Stimulated activated CD4-positive, alpha-beta T cell treated with anti-CD3 and anti-CD28 coated beads, Interleukin-1b, Interleukin-23, amount 100 ng/mL, for 24 hours (primary cell): Measurements from ENCODE around the gene ZNF550.

ENCODE experiments used
- DNase-seq, 4 experiments: peaks; one replicate each; pipeline ENCODE4 v3.0.0-alpha.2; 2020; ENCODE audit warnings: low read depth in 4 of 4, low spot score in 1 of 4

The ZNF550 gene

DNA sequence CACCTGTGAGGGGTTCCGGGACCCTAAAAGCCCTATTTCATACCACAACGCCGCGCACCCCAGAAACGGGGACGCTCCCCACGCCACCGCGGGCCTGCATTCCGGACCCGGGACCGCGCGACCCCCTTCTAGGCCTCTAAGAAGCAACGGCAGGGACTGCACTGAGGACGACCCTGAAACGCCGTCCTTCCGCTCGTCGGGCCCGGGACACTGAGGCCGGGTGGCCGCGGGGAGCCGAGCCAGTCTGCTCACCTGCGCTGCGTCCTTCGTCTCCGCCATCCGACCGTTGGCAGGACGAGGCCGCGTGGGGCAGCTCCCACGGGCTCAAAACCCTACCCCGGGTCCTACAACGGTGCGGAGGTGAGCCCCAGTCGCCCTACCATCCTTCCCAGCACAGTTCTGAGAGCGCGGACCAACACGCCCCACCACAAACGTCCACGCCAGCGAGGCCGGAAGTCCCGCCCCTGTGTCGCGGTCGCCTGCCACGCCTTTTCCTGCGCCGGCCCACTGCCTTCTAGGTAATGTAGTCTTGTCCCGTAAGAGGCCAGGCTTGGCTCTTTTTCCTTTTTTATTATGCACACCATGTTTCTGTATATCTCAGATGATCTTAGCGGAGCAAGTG is at the start of gene ZNF550:
Gene ZNF550, minus strand, starts transcription at position 460 of the 622 bp plus-strand sequence. Its CDS starts 181 bp downstream, at position 279.
- DNase-seq: peak; percentile 56 to 84 (median 82)

DNA sequence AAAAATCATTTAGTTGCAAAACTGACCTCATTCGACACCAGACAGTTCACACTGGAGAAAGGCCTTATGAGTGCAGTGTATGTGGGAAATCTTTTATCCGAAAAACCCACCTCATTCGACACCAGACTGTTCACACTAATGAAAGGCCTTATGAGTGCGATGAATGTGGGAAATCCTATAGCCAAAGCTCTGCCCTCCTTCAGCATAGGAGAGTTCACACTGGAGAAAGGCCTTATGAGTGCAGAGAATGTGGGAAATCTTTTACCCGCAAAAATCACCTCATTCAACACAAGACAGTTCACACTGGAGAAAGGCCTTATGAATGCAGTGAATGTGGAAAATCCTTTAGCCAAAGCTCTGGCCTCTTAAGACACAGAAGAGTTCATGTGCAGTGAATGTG is 47.3 kb upstream of the ZNF550 start:
- no peak for DNase-seq

DNA sequence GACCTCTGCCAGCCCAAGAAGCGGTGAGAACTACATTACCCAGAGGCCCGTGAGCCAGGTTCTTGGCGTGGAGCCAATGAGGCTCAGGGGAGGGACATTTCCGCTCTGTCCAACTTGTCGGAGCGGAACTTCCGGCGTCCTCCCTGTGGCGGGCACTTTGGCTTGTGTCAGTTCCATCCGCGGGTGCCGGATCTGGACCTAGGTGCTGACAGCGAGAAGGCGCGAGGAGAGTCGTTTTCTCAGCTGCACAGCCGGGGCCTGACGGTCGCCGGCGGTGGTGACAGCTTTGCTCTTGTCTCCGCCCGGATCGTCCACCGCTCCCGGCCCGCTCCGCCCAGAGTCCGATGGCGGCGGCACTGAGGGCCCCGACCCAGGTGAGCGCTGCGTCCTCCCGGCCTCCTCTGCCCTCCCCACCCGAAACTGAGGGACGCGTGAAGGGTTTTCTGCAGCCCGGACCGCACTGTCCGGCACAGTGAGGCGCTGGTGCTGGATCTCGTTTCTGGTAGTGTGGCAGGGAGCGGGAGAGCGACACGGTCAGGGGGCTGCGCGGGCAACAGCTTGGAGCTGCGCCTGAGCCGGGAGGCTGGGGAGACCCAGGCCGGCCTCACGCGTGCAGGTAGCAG is 40.2 kb upstream of the ZNF550 start, which contains the start of gene ZNF530:
Gene ZNF530, plus strand, starts transcription at position 125 of the 623 bp plus-strand sequence. CDS start 4,461 bp downstream, outside the sequence.
- peak; percentile 81 to 86 (median 84) for DNase-seq

DNA sequence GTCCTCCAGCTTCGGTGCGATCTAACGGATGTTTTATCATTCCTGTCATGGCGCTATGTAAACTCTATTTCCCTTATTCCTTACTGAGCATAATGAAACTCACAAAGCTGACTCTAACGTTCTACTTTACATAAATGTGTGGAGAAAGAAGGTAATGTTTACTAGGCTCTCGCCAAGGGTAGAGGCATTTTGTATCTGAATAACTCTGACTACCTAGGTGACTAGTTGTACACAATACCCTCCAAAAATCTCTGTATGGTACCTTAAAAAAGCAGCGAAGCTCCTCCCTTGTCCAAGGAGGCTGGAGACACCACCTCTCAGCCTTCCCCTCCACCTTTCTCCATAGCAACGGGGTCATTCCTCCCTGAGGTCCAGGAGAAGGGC is 39.7 kb upstream of the ZNF550 start:
- no peak for DNase-seq

DNA sequence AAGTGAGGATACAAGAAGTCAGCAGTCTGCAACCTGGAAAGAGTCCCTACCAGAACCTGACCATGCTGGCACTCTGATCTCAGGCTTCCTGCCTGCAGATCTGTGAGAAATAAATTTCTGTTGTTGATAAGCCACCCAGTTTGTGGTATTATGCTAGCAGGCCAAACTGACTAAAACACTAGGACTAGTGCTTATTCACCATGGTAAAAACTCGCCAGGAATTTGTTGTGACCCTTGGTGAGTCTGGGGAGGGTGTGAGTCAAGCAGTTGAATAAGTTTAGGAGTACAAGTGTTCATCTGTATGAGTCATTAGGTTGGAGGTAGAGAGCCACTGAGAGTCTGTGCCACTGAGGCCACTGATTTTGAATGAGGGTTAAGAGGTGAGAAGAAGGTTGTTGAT is 27.9 kb upstream of the ZNF550 start:
- no peak for DNase-seq

DNA sequence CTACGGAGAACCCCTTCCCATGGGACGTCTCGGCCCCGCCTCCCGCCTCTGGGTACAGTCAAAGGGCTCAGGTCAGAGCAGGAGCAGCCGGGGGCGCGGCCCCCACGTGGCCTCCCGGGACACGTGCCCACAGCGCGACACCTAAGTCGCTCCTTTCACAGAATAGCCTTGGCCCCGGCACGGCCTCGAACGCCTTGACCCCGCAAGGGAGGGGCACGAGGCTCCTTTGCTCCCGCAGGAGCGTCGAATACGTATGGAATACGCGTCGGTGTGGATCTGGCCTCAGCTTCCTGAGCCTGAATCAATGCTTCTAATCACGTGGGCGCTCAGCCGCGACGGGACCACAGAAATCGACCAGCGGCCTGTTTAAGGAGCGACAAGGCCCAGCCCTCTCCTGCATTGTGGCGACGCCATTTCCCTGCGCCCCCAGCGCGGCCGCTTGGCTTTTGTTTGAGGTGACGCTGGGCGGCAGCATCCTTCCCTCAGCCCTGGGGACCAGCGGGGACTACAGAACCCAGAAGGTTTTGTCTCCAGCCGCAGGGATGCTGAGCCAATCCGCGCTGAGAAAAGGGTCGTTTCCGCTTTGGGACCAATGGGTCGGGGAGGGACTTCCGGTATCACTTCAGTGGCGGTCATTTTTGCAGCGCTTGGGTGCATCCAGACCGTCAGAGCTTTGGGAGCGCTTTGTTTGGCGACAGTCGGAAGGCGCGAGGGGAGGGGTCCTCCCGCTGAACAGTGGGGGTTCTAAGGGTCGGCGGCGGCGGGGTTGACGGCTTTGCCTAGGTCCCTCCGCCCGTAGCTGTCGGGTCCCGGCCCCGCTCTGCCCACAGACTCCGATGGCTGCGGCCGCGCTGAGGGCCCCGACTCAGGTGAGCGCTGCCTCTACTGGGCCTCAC is 24.1 kb upstream of the ZNF550 start, which contains the start of gene ZIK1:
Gene ZIK1, plus strand, starts transcription at position 625 of the 896 bp plus-strand sequence. Its CDS starts 212 bp downstream, at position 837.
- peak; percentile 59 to 77 (median 72) for DNase-seq

DNA sequence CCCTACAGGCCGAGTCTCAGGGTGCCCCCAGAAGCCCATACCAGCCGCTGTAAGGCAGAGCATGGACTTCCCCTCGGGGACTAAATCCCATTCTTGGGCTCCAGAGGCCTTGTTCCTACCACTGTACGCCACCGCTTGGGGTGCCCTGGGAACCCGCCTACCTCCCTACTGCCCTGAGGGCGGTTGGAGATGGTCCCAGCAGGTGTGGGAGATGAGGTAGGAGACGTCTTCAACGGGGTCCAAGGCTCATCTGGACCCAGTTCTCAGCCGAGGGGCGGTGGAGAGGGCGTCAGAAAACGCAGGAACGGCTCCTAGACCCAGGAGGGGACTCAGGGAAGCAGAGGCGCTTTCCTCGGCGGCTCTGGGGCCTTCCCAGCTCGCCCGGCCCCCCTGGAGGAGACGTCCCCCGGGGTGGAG is 23.4 kb upstream of the ZNF550 start:
- no peak for DNase-seq

DNA sequence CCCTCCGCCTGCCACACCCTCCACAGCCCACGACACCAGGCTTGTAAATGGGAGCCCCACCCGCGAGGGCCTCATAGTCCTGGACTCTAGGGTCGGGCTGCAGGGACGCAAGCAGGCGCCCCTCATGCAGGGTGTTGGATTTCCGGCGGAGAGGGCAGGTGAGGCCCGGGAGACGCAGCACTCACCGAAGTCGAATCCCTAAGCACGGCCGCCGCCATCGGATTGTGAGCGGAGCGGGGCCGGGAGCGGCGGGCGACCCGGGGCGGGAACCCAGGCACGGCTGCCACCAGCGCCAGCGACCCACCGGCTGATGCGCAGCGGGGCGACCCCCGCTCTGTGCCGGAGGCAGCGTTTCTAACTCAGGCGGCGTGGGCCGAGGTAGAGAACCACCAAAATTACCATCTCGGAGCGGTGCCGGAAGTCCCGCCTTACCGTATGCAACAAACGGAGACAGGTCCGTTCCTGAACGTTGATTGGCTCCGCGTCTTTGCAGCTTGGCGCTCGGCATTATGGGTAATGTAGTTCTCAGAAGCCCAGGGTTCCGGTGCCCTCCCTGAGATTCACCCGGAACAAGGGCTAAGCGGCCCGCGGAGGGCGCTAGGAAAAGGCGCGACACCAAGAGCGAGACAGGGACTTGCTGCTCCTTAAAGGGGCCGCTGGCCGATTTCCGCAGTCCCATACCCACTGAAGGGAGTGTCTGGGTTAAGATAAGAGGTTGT is 19.0 kb upstream of the ZNF550 start, which contains the start of gene ZNF416:
Gene ZNF416, minus strand, starts transcription at position 425 of the 719 bp plus-strand sequence. Its CDS starts 207 bp downstream, at position 218.
- peak; percentile 76 to 92 (median 88) for DNase-seq

DNA sequence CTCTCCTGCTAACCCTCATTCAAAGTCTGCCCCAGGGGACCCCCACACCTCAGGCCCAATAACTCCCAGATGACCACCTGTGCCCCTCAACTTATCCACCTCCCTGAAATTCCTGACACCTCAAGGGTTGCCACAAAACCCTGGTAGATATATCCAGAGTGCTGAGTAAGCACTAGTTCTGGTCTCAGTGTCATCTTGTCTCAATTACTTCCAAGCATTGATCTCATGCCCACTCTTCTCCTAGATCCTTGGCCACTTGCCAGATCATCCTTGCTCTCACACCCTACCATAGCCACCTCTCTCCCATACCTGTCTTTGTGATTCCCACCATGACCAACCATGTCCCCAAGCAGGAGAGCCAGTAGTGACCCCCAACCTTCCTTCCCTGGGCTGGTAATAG is 17.0 kb upstream of the ZNF550 start:
- DNase-seq: no peak

DNA sequence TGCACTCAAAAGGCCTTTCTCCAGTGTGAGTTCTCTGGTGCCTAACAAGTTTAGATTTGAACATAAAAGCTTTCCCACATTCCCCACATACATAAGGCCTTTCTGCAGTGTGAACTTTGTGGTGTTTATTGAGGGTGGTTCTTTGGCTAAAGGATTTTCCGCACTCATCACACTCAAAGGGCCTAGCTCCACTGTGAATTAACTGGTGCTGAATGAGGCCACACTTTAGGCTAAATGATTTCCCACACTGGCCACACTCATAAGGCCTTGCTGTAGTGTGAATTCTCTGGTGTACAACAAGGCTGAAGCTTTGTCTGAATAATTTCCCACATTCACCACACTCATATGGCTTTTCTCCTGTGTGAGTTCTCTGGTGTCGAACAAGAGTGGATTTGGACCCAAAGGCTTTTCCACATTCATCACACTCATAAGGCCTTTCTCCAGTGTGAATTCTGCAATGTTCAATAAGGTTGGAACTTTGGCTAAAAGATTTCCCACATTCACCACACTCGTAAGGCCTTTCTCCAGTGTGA is 12.8 kb upstream of the ZNF550 start:
- DNase-seq: no peak

DNA sequence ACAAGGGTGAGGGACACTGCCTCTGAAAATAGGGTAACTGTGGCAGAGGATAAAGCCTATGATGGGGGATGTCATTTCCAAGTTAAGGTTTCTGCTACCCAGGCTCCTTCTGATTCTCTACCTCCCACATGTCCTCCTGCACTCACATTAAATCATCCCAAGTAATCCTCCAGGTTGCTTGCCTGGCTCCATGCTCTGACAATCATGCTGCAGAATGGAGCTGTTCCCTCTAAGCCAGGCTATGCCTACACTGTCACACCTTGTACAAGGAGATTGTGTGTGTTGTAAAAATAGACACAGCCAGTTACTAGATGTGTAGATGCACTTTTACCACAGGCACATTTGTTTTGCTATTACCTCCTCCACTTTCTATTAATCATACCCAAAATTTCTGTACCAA is 11.0 kb upstream of the ZNF550 start:
- no peak for DNase-seq

DNA sequence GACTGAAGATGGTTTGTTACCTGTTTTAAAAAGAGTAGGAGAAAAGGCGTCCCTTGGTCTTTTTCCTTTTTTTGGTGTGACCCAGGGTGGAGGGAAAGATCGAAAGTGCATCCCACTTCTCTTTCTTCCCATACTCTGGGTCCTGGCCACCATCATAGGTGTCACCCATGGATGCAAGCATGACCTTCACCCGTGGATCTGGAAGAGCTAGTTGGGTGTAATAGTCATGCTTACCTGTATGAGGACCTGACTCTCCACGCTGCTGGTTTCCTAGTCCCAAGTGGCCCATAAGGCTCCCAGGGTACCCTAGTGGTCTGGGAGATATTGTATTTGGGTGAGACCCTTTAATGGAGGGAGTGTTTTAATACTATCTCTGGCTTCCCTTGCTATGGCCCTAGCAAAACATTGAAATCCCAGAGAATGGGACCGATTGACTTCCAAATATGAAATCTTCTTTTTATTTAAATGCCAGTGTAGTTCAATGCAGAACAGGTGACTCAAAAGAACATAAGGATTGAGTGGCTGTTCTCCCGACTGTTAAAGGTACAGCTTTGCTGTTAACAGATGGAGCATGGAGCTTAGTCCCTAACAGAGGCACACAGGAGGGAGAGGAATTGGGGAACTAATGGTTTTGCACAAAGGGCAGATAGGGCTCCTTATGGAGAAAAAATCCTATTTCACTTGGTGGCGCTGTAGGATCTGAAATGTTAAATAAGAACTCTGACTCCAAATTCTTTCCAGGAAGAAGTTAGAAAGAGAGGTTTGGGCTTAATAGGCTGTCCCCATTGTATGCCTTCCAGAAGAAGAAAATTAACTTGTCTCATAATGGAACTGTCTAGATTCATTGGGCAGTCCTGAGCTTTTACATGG is 7.0 kb upstream of the ZNF550 start:
- DNase-seq: no peak

DNA sequence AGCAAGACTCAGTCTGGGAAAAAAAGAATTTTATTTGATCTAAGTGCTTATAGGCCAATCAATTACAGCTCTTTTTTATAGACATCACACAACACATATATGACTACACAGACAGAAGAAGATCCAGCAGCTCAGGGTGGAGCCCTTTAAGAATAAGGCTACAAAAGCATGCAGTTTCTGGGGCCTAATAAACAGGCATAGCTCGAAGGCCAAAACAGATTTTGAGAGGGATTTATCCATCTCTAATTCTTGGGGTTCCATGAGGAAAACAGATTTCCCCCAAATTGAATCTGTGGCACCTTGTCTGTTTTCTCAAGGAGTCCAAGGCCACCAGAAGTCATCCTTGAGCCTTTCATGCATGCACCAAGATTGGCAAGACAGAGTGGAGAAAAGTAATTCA is 3.9 kb upstream of the ZNF550 start:
- no peak for DNase-seq

DNA sequence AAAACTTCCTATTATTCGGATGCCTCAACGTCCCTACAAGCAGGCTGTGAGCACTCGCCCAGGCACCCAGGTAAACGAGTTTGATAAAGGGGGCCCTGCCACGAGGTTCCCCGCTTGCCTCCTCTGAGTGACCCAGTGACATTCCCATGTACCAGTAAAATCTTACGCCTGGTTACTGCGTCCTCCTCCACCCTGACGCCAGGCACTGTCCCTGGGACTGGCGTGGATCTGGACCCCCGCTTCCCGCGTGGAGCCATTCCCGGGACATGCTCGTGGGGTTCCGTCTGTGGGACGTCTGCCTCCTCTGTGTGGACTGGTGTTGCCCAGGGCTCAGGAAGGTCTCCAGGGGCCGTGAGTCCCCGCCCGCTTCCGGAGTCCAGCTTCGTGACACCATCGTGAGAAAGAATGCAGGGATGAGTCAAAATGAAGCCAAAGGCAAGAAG is 407 bp upstream of the ZNF550 start:
- DNase-seq: no peak

DNA sequence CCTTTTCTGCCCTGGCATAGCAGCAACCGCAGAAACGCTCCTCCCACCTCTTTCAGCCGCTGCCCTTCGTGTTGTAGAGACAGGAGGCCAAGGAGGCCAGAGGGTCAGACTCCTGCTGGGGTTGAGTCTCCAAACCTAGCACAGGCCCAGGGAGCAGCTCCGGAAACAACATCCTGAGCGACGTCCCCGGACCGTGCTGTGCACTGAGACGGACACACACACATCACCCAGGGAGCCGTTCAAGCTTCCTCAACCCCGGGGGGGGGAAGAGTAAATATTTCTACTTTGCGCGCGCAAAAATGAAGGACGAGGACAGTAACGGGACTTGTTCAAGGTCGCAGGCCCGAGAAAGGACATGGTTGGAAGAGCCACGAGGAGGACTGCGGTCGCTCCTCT is 657 bp downstream of the ZNF550 start:
- peak in 1 of 4 experiments; percentile 2 for DNase-seq

DNA sequence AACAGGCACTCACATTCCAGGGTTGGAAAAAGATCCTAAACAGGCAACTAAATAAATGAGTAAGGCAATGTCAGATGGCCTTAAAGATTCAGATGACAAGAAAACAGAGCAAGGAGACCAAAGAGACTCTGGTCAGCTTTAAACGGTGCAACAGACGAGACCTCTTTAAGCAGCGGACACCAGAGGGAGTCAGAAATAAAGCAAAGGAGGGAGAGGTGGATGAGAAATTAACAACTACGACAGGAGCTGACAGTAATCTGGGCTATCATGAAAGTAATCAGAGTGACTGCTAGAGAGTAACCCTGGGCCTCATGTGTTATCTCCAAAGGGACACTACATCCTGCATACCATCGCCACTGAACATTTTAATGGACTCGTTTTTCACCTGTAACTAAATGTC is 1.1 kb downstream of the ZNF550 start:
- no peak for DNase-seq

DNA sequence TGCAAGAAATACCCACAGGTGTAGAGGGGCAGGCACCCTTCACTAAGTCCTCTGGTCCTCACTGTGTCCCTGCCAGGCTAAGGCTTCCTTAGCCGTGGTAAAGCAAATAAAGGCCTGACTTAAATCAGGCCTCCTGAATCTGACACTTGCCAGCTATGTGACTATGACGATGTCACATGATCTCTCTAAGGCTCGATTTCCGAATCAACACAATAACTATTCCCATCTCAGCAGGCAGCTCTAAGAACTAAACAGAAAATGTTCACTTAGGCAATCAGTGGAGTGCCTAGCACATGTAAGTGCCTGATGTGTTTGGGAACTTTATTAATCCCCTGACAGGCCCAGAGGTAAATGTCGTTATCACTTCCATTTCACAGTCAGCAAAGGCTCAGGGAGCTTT is 2.0 kb downstream of the ZNF550 start:
- DNase-seq: no peak

DNA sequence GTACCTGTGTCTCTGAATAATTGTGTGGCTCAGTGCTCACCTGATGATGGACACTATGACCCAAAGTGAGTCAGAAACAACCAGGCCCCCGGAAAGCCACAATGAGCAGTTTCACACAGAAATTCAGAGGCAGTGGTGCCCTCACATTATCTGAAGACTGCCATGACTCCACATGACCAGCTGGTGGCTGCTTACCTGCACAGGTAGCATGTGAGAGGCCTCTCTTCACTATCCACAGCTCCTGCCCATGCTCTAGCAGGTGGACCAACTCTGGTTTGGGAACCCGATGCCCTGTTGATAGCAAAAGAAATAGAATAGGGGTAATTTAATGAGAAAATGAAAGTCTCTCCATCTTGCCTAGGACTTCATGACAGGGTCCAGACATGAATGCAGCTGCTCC is 7.2 kb downstream of the ZNF550 start:
- no peak for DNase-seq

DNA sequence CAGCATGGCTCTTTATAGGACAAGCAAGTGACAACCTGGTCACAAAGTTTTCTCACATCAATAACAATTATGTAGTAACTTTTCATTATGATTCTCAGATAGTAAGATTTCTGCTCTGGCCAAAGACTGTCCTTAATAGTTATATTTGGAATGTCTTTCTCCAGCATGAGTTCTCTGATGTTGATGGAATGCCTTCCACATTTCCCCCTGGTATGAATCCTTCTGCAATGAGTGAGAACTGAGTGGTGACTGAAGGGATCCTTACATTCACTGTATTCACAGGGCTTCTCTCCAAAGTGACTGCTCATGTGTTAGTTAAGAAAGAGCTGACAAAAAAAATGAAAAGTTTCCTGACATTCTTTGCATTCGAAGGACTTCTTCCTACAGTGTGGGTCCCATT is 13.2 kb downstream of the ZNF550 start:
- no peak for DNase-seq
